Measurements from ENCODE around the gene GHR. TPM values are rescaled to one million over a fixed set of nuclear protein-coding genes. Genes with fewer than 3 reads are reported as not detected.

GHR gene
- polyA plus RNA-seq, 3 donors = not detected

DNA sequence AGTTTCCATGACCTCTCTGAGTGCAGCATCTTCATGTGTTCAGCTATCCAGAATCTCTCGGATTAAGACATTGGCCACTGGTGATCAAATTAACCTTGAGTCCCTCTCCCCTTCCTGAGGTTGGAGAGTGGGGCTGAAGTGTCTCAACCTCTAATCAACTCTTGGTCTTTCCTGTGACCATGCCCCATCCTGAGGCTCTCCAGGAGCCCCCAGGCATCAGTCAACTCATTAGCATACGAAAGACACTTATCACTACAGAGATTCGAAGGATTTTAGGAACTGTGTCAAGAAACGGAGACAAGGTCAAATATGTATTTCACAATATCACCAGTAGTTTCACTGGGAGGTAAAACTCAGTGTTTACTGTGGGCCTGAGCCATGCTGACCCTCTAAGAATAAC is 203.2 kb downstream of the GHR start:
- peaks cover 8 to 11% of the 10 kb centered on the region in 2 donors for H3K4me1 ChIP-seq (ENCODE audit: control insufficient read depth in 1 of 2, insufficient read depth in 2 of 2, low read length in 2 of 2)
- H4K20me1 ChIP-seq (ENCODE audit: insufficient read depth, low read length) = no peaks in the 10 kb centered on the region
- Mint-ChIP-seq H3K27me3 (ENCODE audit: low read depth in 3 of 3) (peaks cover 0 to 2% (median 1%) of the 10 kb centered on the region in 3 donors), H3K27ac (no peak overlapping the region), H3K4me3 (no peak overlapping the region), H3K4me1 (peaks cover 12% of the 10 kb centered on the region), H3K9me3 (no peaks in the 10 kb centered on the region), H3K36me3 (no peaks in the 10 kb centered on the region)
- H3K27me3 ChIP-seq (ENCODE audit: control insufficient read depth in 2 of 2, insufficient read depth in 2 of 2, low read length in 2 of 2) = no peaks in the 10 kb centered on the region
- no peak overlapping the region for H3K27ac ChIP-seq (ENCODE audit: low read depth in 1 of 2, low read length in 2 of 2)
- no peak overlapping the region for H3K9ac ChIP-seq (ENCODE audit: insufficient read depth, low read length, poor library complexity, severe bottlenecking)
- no peak for DNase-seq
- H3K9me3 ChIP-seq (replicated peaks in 1 of 2; ENCODE audit: control insufficient read depth in 1 of 2, insufficient read depth in 1 of 2, low read length in 2 of 2) = no peaks in the 10 kb centered on the region
- intact Hi-C loops (cut with micrococcal nuclease) = no loop called here
- H3K4me3 ChIP-seq (replicated peaks in 1 of 3; ENCODE audit: low read depth in 2 of 3, low read length in 3 of 3) = no peak overlapping the region
- no peak overlapping the region for H2AFZ ChIP-seq (ENCODE audit: insufficient read depth, low read depth, low read length, poor library complexity, severe bottlenecking)
- WGBS (ENCODE audit: insufficient coverage) = no CpG with 5 or more reads among the region's 4 CpGs
- H3K4me2 ChIP-seq (replicated peaks; ENCODE audit: extremely low read depth, low read length, poor library complexity, severe bottlenecking) = no peak overlapping the region
- no peaks in the 10 kb centered on the region for H3K36me3 ChIP-seq (replicated peaks in 1 of 2; ENCODE audit: control insufficient read depth in 1 of 2, insufficient read depth in 2 of 2, low read length in 2 of 2)
- TF ChIP-seq, protein P1, sequence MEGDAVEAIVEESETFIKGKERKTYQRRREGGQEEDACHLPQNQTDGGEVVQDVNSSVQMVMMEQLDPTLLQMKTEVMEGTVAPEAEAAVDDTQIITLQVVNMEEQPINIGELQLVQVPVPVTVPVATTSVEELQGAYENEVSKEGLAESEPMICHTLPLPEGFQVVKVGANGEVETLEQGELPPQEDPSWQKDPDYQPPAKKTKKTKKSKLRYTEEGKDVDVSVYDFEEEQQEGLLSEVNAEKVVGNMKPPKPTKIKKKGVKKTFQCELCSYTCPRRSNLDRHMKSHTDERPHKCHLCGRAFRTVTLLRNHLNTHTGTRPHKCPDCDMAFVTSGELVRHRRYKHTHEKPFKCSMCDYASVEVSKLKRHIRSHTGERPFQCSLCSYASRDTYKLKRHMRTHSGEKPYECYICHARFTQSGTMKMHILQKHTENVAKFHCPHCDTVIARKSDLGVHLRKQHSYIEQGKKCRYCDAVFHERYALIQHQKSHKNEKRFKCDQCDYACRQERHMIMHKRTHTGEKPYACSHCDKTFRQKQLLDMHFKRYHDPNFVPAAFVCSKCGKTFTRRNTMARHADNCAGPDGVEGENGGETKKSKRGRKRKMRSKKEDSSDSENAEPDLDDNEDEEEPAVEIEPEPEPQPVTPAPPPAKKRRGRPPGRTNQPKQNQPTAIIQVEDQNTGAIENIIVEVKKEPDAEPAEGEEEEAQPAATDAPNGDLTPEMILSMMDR (IDR thresholded peaks at IDR 0.05) = no peak
- no peaks in the 10 kb centered on the region for H3K79me2 ChIP-seq (ENCODE audit: insufficient read depth, low read length)

DNA sequence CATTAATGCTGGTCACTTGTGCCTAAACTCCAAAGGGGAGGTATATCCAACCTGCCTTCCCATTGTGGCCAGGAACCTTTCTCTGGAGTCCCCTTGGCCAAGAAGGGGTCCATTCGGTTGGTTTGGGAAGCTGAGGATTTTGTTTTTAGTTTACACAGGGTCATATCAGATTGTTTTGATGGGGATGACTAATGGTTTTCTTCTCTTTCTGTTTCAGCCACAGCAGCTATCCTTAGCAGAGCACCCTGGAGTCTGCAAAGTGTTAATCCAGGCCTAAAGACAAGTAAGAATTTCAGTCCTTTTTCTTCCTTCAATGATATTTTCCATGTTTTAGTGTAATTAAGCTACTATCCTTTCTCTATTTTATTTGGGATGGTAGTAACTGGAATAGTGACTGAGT is 205.6 kb downstream of the GHR start:
- Histone ChIP-seq H3K27ac (ENCODE audit: low read depth in 1 of 2, low read length in 2 of 2) (no peak overlapping the region), H3K79me2 (ENCODE audit: insufficient read depth, low read length) (no peaks in the 10 kb centered on the region), H3K4me3 (replicated peaks in 1 of 3; ENCODE audit: low read depth in 2 of 3, low read length in 3 of 3) (no peak overlapping the region), H3K4me1 (ENCODE audit: control insufficient read depth in 1 of 2, insufficient read depth in 2 of 2, low read length in 2 of 2) (no peaks in the 10 kb centered on the region), H2AFZ (ENCODE audit: insufficient read depth, low read depth, low read length, poor library complexity, severe bottlenecking) (no peak overlapping the region), H3K4me2 (replicated peaks; ENCODE audit: extremely low read depth, low read length, poor library complexity, severe bottlenecking) (no peak overlapping the region), H3K27me3 (ENCODE audit: control insufficient read depth in 2 of 2, insufficient read depth in 2 of 2, low read length in 2 of 2) (no peaks in the 10 kb centered on the region), H3K9ac (ENCODE audit: insufficient read depth, low read length, poor library complexity, severe bottlenecking) (no peak overlapping the region), H4K20me1 (ENCODE audit: insufficient read depth, low read length) (no peaks in the 10 kb centered on the region), H3K9me3 (replicated peaks in 1 of 2; ENCODE audit: control insufficient read depth in 1 of 2, insufficient read depth in 1 of 2, low read length in 2 of 2) (no peaks in the 10 kb centered on the region), H3K36me3 (replicated peaks in 1 of 2; ENCODE audit: control insufficient read depth in 1 of 2, insufficient read depth in 2 of 2, low read length in 2 of 2) (no peaks in the 10 kb centered on the region)
- H3K9me3 Mint-ChIP-seq = no peaks in the 10 kb centered on the region
- H3K4me3 Mint-ChIP-seq = no peak overlapping the region
- no peaks in the 10 kb centered on the region for H3K36me3 Mint-ChIP-seq
- TF ChIP-seq, protein P1 (IDR thresholded peaks at IDR 0.05) = no peak
- peaks cover 0 to 4% (median 3%) of the 10 kb centered on the region in 3 donors for H3K27me3 Mint-ChIP-seq (ENCODE audit: low read depth in 3 of 3)
- intact Hi-C loops (cut with micrococcal nuclease) = no loop called here
- DNase-seq = no peak
- no CpG with 5 or more reads among the region's 1 CpG for WGBS (ENCODE audit: insufficient coverage)
- no peaks in the 10 kb centered on the region for H3K4me1 Mint-ChIP-seq
- no peak overlapping the region for H3K27ac Mint-ChIP-seq
